Gastroesophageal sphincter (tissue), 4 donors: ENCODE measurements around the gene IQGAP1. TPM values are rescaled to one million over a fixed set of nuclear protein-coding genes. Genes with fewer than 3 reads are reported as not detected.

Experiments used
- ATAC-seq: fragments of 150-250 bp; one replicate; pipeline ENCODE4 v1.9.1; 2016; ENCODE audit warnings: mild to moderate bottlenecking, moderate library complexity
- H3K27ac ChIP-seq, 4 donors: fragments of 200-600 bp; sonication (generic) in 3 of 4; 1 replicate in 3 of 4; 2 replicates in 1 of 4; pipeline ENCODE4 v1.5.1; 2016 to 2019
- H3K27me3 ChIP-seq: fragments of 200-600 bp; sonication (generic); one replicate; pipeline ENCODE4 v1.5.1; 2019
- H3K36me3 ChIP-seq, 2 donors: fragments of 200-600 bp; sonication (generic); one replicate each; pipeline ENCODE4 v1.5.1; 2019; ENCODE audit warnings: control low read depth in 1 of 2
- H3K4me1 ChIP-seq, 3 donors: fragments of 200-600 bp; sonication (generic); 1 replicate in 2 of 3; 2 replicates in 1 of 3; pipeline ENCODE4 v1.5.1; 2016 to 2019; ENCODE audit warnings: control low read depth in 2 of 3
- H3K4me3 ChIP-seq, 2 donors: fragments of 200-600 bp; sonication (generic); one replicate each; pipeline ENCODE4 v1.5.1; 2019; ENCODE audit warnings: mild to moderate bottlenecking in 1 of 2, moderate library complexity in 1 of 2
- H3K9me3 ChIP-seq, 3 donors: fragments of 200-600 bp; sonication (generic); one replicate each; pipeline ENCODE4 v1.5.1; 2017 to 2019; ENCODE audit warnings: control low read depth in 2 of 3
- CTCF ChIP-seq, 4 experiments: fragments of 200-600 bp in 2 of 4; fragments of 450-650 bp in 2 of 4; sonication (generic) in 1 of 4; IDR thresholded peaks; one replicate each; pipeline ENCODE4 v1.5.1; 2017 to 2019; ENCODE audit warnings: antibody characterized with exemption in 4 of 4, mild to moderate bottlenecking in 2 of 4, moderate library complexity in 2 of 4
- EP300 ChIP-seq: sonication (generic); formaldehyde crosslinking; IDR thresholded peaks from one replicate; pipeline ENCODE4 v1.6.1; 2017; ENCODE audit warnings: antibody characterized with exemption, mild to moderate bottlenecking
- POLR2A ChIP-seq, 2 donors: fragments of 450-650 bp; IDR thresholded peaks; one replicate each; pipeline ENCODE4 v1.6.1; 2017; ENCODE audit warnings: antibody characterized with exemption in 2 of 2, mild to moderate bottlenecking in 2 of 2, moderate library complexity in 1 of 2
- POLR2AphosphoS5 ChIP-seq: sonication (generic); formaldehyde crosslinking; IDR thresholded peaks from one replicate; pipeline ENCODE4 v1.6.1; 2017; ENCODE audit warnings: antibody characterized with exemption
- WGBS, 2 donors: methylation state at CpG; one replicate each; pipeline ENCODE4 v1.1.5; 2018; ENCODE audit warnings: low coverage in 1 of 2; 5-methylcytosine and 5-hydroxymethylcytosine counted together
- total RNA-seq, 4 donors: library from RNA; depleted of rRNA; stranded (reverse); fragments of >200 nt; gene quantifications; one replicate each; pipeline ENCODE4 v1.1.0, GENCODE V29; 2016

IQGAP1 gene
- total RNA-seq, 4 donors from 2014 or later = 210 to 360 (median 245) TPM

- Histone ChIP-seq H3K27ac (no peak overlapping the region), H3K9me3 (no peaks in the 10 kb centered on the region), H3K36me3 (peaks cover 6 to 99% of the 10 kb centered on the region in 2 donors), H3K4me3 (no peak overlapping the region), H3K4me1 (peaks cover 0 to 4% (median 0%) of the 10 kb centered on the region in 3 donors), H3K27me3 (no peaks in the 10 kb centered on the region)
- TF ChIP-seq CTCF (IDR thresholded peaks at IDR 0.05) (no peak), POLR2AphosphoS5 (no peak), EP300 (no peak), POLR2A (IDR thresholded peaks at IDR 0.05) (no peak)
- 79 to 100% methylated on average over 1 to 5 of the region's 5 CpGs for WGBS, 2 donors
- no peak for ATAC-seq
Observed at GRCh38 chr15:90479656-90480055, 91.6 kb downstream of the IQGAP1 start.

- TF ChIP-seq CTCF (IDR thresholded peaks at IDR 0.05) = no peak
- no peak for TF ChIP-seq POLR2A (IDR thresholded peaks at IDR 0.05)
- no peak for TF ChIP-seq EP300
- no peak for TF ChIP-seq POLR2AphosphoS5
- no peaks in the 10 kb centered on the region for H3K27me3 ChIP-seq
- 65 to 75% methylated on average over 2 to 3 of the region's 3 CpGs for WGBS, 2 donors
- H3K9me3 ChIP-seq = no peaks in the 10 kb centered on the region
- no peak for ATAC-seq
- peaks cover 6 to 100% of the 10 kb centered on the region in 2 donors for H3K36me3 ChIP-seq
- H3K27ac ChIP-seq = peak overlapping the region in 2 of 4 donors; percentile 30 to 35
- peaks cover 0 to 4% (median 0%) of the 10 kb centered on the region in 3 donors for H3K4me1 ChIP-seq
- no peak overlapping the region for H3K4me3 ChIP-seq
Observed at GRCh38 chr15:90481023-90481422, 93.0 kb downstream of the IQGAP1 start.

GRCh38 chr15:90482124-90483011 is 94.3 kb downstream of the IQGAP1 start:
- H3K27me3 ChIP-seq = no peaks in the 10 kb centered on the region
- no peak for ATAC-seq
- H3K27ac ChIP-seq = peak overlapping the region in 3 of 4 donors; percentile 1 to 30 (median 25)
- H3K9me3 ChIP-seq = no peaks in the 10 kb centered on the region
- 28 to 39% methylated on average over 3 to 4 of the region's 7 CpGs for WGBS, 2 donors
- H3K4me3 ChIP-seq = no peak overlapping the region
- peaks cover 11 to 100% of the 10 kb centered on the region in 2 donors for H3K36me3 ChIP-seq
- TF ChIP-seq POLR2A (IDR thresholded peaks at IDR 0.05) = no peak
- TF ChIP-seq EP300 = no peak
- TF ChIP-seq CTCF (IDR thresholded peaks at IDR 0.05) = peak; percentile 74 to 81 (median 78)
- no peak for TF ChIP-seq POLR2AphosphoS5
- peaks cover 0 to 4% (median 0%) of the 10 kb centered on the region in 3 donors for H3K4me1 ChIP-seq

GRCh38 chr15:90483012-90483307 is 94.9 kb downstream of the IQGAP1 start:
- WGBS, 2 donors = 33 to 50% methylated on average over 1 of the region's 1 CpG
- peaks cover 11 to 100% of the 10 kb centered on the region in 2 donors for H3K36me3 ChIP-seq
- H3K27ac ChIP-seq = no peak overlapping the region
- ATAC-seq = no peak
- H3K27me3 ChIP-seq = no peaks in the 10 kb centered on the region
- H3K9me3 ChIP-seq = no peaks in the 10 kb centered on the region
- no peak for TF ChIP-seq POLR2AphosphoS5
- no peak for TF ChIP-seq POLR2A (IDR thresholded peaks at IDR 0.05)
- TF ChIP-seq EP300 = no peak
- H3K4me1 ChIP-seq = peaks cover 0 to 4% (median 0%) of the 10 kb centered on the region in 3 donors
- H3K4me3 ChIP-seq = no peak overlapping the region

- whole genome bisulfite sequencing, 2 donors = 60 to 96% methylated on average over 2 of the region's 2 CpGs
- H3K4me1 ChIP-seq = peaks cover 0 to 4% (median 0%) of the 10 kb centered on the region in 3 donors
- H3K27ac ChIP-seq = peak overlapping the region in 1 of 4 donors; percentile 9
- no peaks in the 10 kb centered on the region for H3K27me3 ChIP-seq
- H3K9me3 ChIP-seq = no peaks in the 10 kb centered on the region
- ATAC-seq = no peak
- H3K36me3 ChIP-seq = peaks cover 11 to 100% of the 10 kb centered on the region in 2 donors
- no peak overlapping the region for H3K4me3 ChIP-seq
- no peak for TF ChIP-seq EP300
- TF ChIP-seq CTCF (IDR thresholded peaks at IDR 0.05) = no peak
- no peak for TF ChIP-seq POLR2AphosphoS5
- TF ChIP-seq POLR2A (IDR thresholded peaks at IDR 0.05) = no peak
Observed at GRCh38 chr15:90483637-90484036, 95.6 kb downstream of the IQGAP1 start.
